GM12878 (cell line): ENCODE measurements around the gene ACE2. TPM values are rescaled to one million over a fixed set of nuclear protein-coding genes. Genes with fewer than 3 reads are reported as not detected.

Experiments used
- ATAC-seq: fragments of 200-7000 bp; cut with Tn5 transposase; 3 replicates; pipeline ENCODE4 v1.9.1; 2020; ENCODE audit warnings: mild to moderate bottlenecking, moderate library complexity
- BruUV-seq: library from RNA; stranded (reverse); fragments of 400-500 nt; replicated peaks from 2 replicates; lab custom pipeline; 2021; lab: Mats Ljungman, UMichigan
- CTCF ChIA-PET: fragments of 300-600 bp; sonication (Branson Sonifier 250); formaldehyde crosslinking; extraction: SDS; loops from one replicate; lab custom pipeline; 2021; ENCODE audit warnings: inconsistent platforms; lab: Yijun Ruan, JAX
- POLR2A ChIA-PET: fragments of 350-600 bp; formaldehyde crosslinking; extraction: SDS; loops from one replicate; lab custom pipeline; 2021; ENCODE audit warnings: inconsistent platforms; lab: Charles Lee
- RAD21 ChIA-PET: fragments of 300-600 bp; sonication (Branson Sonifier 250); formaldehyde crosslinking; loops from one replicate; lab custom pipeline; 2023; ENCODE audit warnings: antibody characterized with exemption; ENCODE audit not compliant: unreplicated experiment; lab: Charles Lee
- SMC1A ChIA-PET: fragments of 300-600 bp; sonication (Branson Sonifier 250); formaldehyde crosslinking; loops from one replicate; lab custom pipeline; 2023; ENCODE audit not compliant: unreplicated experiment, uncharacterized antibody; lab: Charles Lee
- DNase-seq: peaks from one replicate; pipeline ENCODE4 v3.0.0-alpha.2; 2011; ENCODE audit warnings: low read depth, low spot score
- FAIRE-seq: peaks from 3 replicates; lab custom pipeline; 2011; peaks lifted over from hg19 to GRCh38; lab: Jason Lieb, UNC
- H2AFZ ChIP-seq: 2 replicates; pipeline ENCODE4 v1.6.0; 2011; ENCODE audit warnings: low read depth, low read length, control low read depth; ENCODE audit not compliant: control insufficient read depth
- H3K27ac ChIP-seq: 2 replicates; pipeline ENCODE4 v1.5.1; 2011; ENCODE audit warnings: control low read depth; ENCODE audit not compliant: control insufficient read depth, insufficient read depth
- H3K27me3 ChIP-seq, 2 experiments: replicated peaks in 1 of 2; 2 replicates each; pipeline versions ENCODE4 v1.6.0 to v1.6.1; 2011; ENCODE audit warnings: low read length in 1 of 2; ENCODE audit not compliant: control insufficient read depth in 2 of 2, insufficient read depth in 2 of 2
- H3K36me3 ChIP-seq, 2 experiments: 2 replicates each; pipeline ENCODE4 v1.5.1; 2011; ENCODE audit warnings: low read length in 1 of 2; ENCODE audit not compliant: control insufficient read depth in 2 of 2, insufficient read depth in 2 of 2
- H3K4me1 ChIP-seq: 2 replicates; pipeline ENCODE4 v1.6.1; 2011; ENCODE audit warnings: mild to moderate bottlenecking, low read length, moderate library complexity, mixed read lengths; ENCODE audit not compliant: control insufficient read depth, insufficient read depth
- H3K4me2 ChIP-seq: 2 replicates; pipeline ENCODE4 v1.6.0; 2011; ENCODE audit warnings: control low read depth; ENCODE audit not compliant: control insufficient read depth, insufficient read depth
- H3K4me3 ChIP-seq: fragments of 200-600 bp; sonication (generic); 2 replicates; pipeline ENCODE4 v1.5.1; 2016
- H3K79me2 ChIP-seq: 2 replicates; pipeline ENCODE4 v1.6.0; 2011; ENCODE audit warnings: low read length; ENCODE audit not compliant: control insufficient read depth, insufficient read depth
- H3K9ac ChIP-seq: 2 replicates; pipeline ENCODE4 v1.8.0; 2011; ENCODE audit warnings: low read length, control low read depth, mixed read lengths; ENCODE audit not compliant: control insufficient read depth, insufficient read depth
- H3K9me3 ChIP-seq: replicated peaks from 3 replicates; pipeline ENCODE4 v1.5.1; 2011; ENCODE audit warnings: mild to moderate bottlenecking, low read length; ENCODE audit not compliant: control insufficient read depth, insufficient read depth
- H4K20me1 ChIP-seq: 2 replicates; pipeline ENCODE4 v1.6.0; 2011; ENCODE audit not compliant: control insufficient read depth, insufficient read depth
- BRCA1 ChIP-seq: IDR thresholded peaks from 2 replicates; pipeline ENCODE4 v1.6.1; 2011; ENCODE audit warnings: low read depth, low read length, improper control_type of control experiment
- DPF2 ChIP-seq: fragments of 450-650 bp; IDR thresholded peaks from 2 replicates; pipeline ENCODE4 v1.6.1; 2017; ENCODE audit warnings: mild to moderate bottlenecking
- MEF2B ChIP-seq: fragments of 450-650 bp; IDR thresholded peaks from 2 replicates; pipeline ENCODE4 v1.6.1; 2018; ENCODE audit warnings: mild to moderate bottlenecking, moderate library complexity; ENCODE audit not compliant: partially characterized antibody, poor library complexity, severe bottlenecking
- MTA2 ChIP-seq: fragments of 450-650 bp; IDR thresholded peaks from 2 replicates; pipeline ENCODE4 v1.6.1; 2016; ENCODE audit warnings: low read depth, mild to moderate bottlenecking, moderate library complexity
- RUNX3 ChIP-seq: IDR thresholded peaks from 2 replicates; pipeline ENCODE4 v1.6.1; 2012; ENCODE audit warnings: low read length, inconsistent platforms
- YY1 ChIP-seq: IDR thresholded peaks from 2 replicates; pipeline ENCODE4 v1.6.1; 2011; ENCODE audit warnings: low read depth, mild to moderate bottlenecking, low read length
- ZNF687 ChIP-seq: fragments of 450-650 bp; IDR thresholded peaks from 2 replicates; pipeline ENCODE4 v1.6.1; 2017; ENCODE audit warnings: mild to moderate bottlenecking, moderate library complexity
- ZSCAN29 ChIP-seq: fragments of 450-650 bp; IDR thresholded peaks from 2 replicates; pipeline ENCODE4 v1.6.1; 2017; ENCODE audit warnings: mild to moderate bottlenecking, moderate library complexity
- WGBS: methylation state at CpG from one replicate; pipeline ENCODE4 v1.1.6; 2016; ENCODE audit warnings: low lambda C conversion rate; ENCODE audit not compliant: insufficient replicate concordance, insufficient coverage; ENCODE audit errors: missing lambda C conversion rate; 5-methylcytosine and 5-hydroxymethylcytosine counted together
- in situ Hi-C: fragments of 300-500 bp; cut with MboI; formaldehyde crosslinking; loops from 9 replicates; pipeline ENCODE4 v1.14.3; 2018; ENCODE audit warnings: mixed read lengths
- intact Hi-C: fragments of 100-400 bp; cut with micrococcal nuclease; formaldehyde crosslinking; loops from one replicate; pipeline ENCODE4 v1.14.2; 2022; ENCODE audit not compliant: unreplicated experiment
- polyA plus RNA-seq, 11 experiments: library from polyadenylated mRNA; depleted of rRNA in 4 of 11; unstranded in 6 of 11; stranded (reverse) in 5 of 11; fragments of >200 nt; fragmentation: Nextera tagmentation in 4 of 11; fragmentation: Illumina TruSeq in 1 of 11; extraction: Ambion mirVana in 4 of 11; extraction: Trizol in 1 of 11; gene quantifications; 1 replicate in 1 of 11; 2 replicates in 10 of 11; pipeline versions ENCODE4 v1.2.1 to v1.2.3, GENCODE V29; 2011 to 2016; ENCODE audit warnings: inconsistent platforms in 2 of 11, missing spikeins in 2 of 11, low read depth in 1 of 11
- total RNA-seq, 4 experiments: library from RNA; depleted of rRNA in 3 of 4; stranded (reverse); fragments of >200 nt in 3 of 4; fragmentation: Illumina TruSeq in 1 of 4; extraction: Trizol in 1 of 4; gene quantifications; 2 replicates each; pipeline versions ENCODE4 v1.2.1 to v1.2.3, GENCODE V29; 2013 to 2021

Gene ACE2
- total and polyA plus RNA-seq, 10 of the 15 experiments (the other 5 are each of a cell fraction or from before 2014, with no cell fraction given): 0.04 TPM; not detected in 9

GRCh38 chrX:15560924-15561323 lies 39.8 kb downstream of the ACE2 start:
- ChIA-PET CTCF (no interaction called here), SMC1A (no interaction called here), RAD21 (no interaction called here), POLR2A (no interaction called here)
- no peak for ATAC-seq
- H2AFZ ChIP-seq: no peak overlapping the region
- 29% methylated on average over 3 of the region's 3 CpGs for WGBS
- FAIRE-seq: no peak
- no peaks in the 10 kb centered on the region for H3K36me3 ChIP-seq
- no peak overlapping the region for H3K9ac ChIP-seq
- H3K27me3 ChIP-seq: no peaks in the 10 kb centered on the region
- no peaks in the 10 kb centered on the region for H3K9me3 ChIP-seq
- intact Hi-C loops (no loop called here), in situ Hi-C loops (no loop called here)
- no peak overlapping the region for H3K4me3 ChIP-seq
- no peak overlapping the region for H3K27ac ChIP-seq
- H3K4me2 ChIP-seq: no peak overlapping the region
- no TSS peak for BruUV-seq
- no peaks in the 10 kb centered on the region for H3K79me2 ChIP-seq
- H4K20me1 ChIP-seq: no peaks in the 10 kb centered on the region
- H3K4me1 ChIP-seq: no peaks in the 10 kb centered on the region
- TF ChIP-seq ZSCAN29 (no peak), YY1 (no peak), ZNF687 (no peak), MTA2 (no peak), MEF2B (no peak), DPF2 (no peak), RUNX3 (no peak), BRCA1 (no peak)
- DNase-seq: no peak
